Tongue (tissue), 3 donors: Measurements from ENCODE around the gene TMOD2. TPM values are rescaled to one million over a fixed set of nuclear protein-coding genes. Genes with fewer than 3 reads are reported as not detected.

Experiments used
- DNase-seq: peaks from one replicate; pipeline ENCODE4 v3.0.0-alpha.2; 2015
- small RNA-seq: library from RNA; depleted of rRNA; stranded (forward); fragments of <200 nt; gene quantifications from one replicate; pipeline ENCODE3, GENCODE V24; 2014; ENCODE audit warnings: low replicate concordance
- total RNA-seq: library from RNA; depleted of rRNA; stranded (reverse); fragments of >200 nt; gene quantifications from one replicate; pipeline ENCODE4 v1.2.3, GENCODE V29; 2014

The TMOD2 gene
- total RNA-seq, 1 donor from 2014 or later = 14.5 TPM

- no peak for DNase-seq
Measured at GRCh38 chr15:51861557-51862359, 110.4 kb downstream of the TMOD2 start.

DNA sequence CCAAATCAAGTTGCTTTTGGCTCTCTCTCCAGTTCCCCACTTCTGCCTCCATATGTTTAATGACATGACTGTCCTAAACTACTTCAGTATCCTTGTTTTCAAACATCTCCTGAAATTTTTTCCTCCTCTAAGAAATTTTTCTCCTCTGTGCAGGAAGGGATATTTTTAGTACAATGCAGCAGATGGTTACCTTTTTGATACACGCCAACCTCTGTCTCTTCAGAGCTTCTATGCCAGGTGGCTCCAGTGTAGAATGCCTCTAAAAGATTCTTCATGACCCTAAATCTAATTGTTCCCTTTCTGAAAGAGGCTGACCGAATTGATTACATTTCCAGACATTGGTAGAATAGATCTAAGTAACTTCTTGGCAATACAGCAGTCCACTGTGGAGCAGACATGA is 111.7 kb downstream of the TMOD2 start:
- DNase-seq = no peak

- no peak for DNase-seq
Measured at GRCh38 chr15:51864408-51865056, 113.1 kb downstream of the TMOD2 start.

DNA sequence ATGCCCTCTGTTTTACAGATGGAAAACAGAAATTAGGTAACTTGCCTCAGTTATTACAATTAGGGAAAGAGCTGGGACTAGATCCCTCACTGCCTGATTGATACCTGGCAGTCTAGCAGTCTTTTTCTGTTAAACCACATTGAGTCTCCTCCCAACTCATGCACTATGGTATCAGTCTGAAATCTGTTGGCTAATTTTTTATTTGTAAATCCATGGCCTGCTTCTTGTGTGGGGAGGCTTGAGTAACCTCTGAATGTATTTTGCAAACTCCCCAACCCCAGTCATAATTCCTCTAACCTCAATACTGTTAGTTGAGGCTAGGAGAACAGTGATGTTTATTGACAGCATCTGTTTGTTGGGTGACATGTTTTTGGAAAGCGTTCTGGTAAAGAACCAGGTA is 113.9 kb downstream of the TMOD2 start:
- no peak for DNase-seq

Small RNA genes lying within 50 kb of the gene (small RNA-seq; reads per million reads assigned to genes)
- gene AC090971.5 (not detected), gene RF00017 (not detected)

Other genes with a start within 250 kb of the TMOD2 start
- 40.0 TPM for gene DMXL2, start 128.8 kb upstream of the TMOD2 start, total RNA-seq
- 0.51 TPM for gene SCG3, start 70.1 kb upstream of the TMOD2 start, total RNA-seq
- 4.7 TPM for gene LYSMD2, start 13.9 kb upstream of the TMOD2 start, total RNA-seq
- gene TMOD3, start 78.1 kb downstream of the TMOD2 start, total RNA-seq = 24.5 TPM
- gene LEO1, start 220.2 kb downstream of the TMOD2 start, total RNA-seq = 34.3 TPM